Measurements from ENCODE around the gene KLHL42. TPM values are rescaled to one million over a fixed set of nuclear protein-coding genes. Genes with fewer than 3 reads are reported as not detected.

The KLHL42 gene
- total RNA-seq, 2 donors from 2014 or later, result 19.1 to 79.9 TPM

DNA sequence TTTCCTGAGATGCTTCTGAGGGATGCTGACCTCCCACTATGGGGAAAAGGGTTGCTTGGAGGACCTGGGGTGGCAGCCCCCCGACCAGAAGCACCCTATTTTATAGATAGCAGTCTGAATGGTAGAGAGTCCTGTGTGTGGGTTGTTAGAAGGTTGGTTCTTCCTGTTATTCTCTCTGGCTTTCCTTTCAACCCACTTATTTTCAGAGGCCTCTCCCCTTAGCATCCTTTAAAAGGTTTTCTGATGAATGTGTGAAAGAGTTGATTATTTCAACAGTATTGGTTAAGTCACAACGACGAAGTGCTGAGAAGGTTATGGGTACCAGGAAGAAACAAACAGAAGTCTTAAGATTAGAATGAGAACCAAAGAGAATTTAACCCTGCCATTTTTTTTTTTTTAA lies 20.8 kb downstream of the KLHL42 start:
- Histone ChIP-seq H3K27me3 (replicated peaks; ENCODE audit: insufficient read depth) (no peaks in the 10 kb centered on the region), H3K36me3 (peaks cover 0 to 3% of the 10 kb centered on the region in 2 donors), H3K4me1 (replicated peaks) (no peaks in the 10 kb centered on the region), H3K9me3 (no peaks in the 10 kb centered on the region), H3K4me3 (no peak overlapping the region), H3K27ac (no peak overlapping the region)
- intact Hi-C loops (cut with DNase I), result no loop called here
- no peak for DNase-seq (ENCODE audit: low spot score)
- TF ChIP-seq, protein P1, sequence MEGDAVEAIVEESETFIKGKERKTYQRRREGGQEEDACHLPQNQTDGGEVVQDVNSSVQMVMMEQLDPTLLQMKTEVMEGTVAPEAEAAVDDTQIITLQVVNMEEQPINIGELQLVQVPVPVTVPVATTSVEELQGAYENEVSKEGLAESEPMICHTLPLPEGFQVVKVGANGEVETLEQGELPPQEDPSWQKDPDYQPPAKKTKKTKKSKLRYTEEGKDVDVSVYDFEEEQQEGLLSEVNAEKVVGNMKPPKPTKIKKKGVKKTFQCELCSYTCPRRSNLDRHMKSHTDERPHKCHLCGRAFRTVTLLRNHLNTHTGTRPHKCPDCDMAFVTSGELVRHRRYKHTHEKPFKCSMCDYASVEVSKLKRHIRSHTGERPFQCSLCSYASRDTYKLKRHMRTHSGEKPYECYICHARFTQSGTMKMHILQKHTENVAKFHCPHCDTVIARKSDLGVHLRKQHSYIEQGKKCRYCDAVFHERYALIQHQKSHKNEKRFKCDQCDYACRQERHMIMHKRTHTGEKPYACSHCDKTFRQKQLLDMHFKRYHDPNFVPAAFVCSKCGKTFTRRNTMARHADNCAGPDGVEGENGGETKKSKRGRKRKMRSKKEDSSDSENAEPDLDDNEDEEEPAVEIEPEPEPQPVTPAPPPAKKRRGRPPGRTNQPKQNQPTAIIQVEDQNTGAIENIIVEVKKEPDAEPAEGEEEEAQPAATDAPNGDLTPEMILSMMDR (IDR thresholded peaks at IDR 0.05), result no peak
- TF ChIP-seq POLR2A (IDR thresholded peaks at IDR 0.05) (no peak), POLR2AphosphoS5 (IDR thresholded peaks at IDR 0.05) (no peak)
- 91% methylated on average over 3 of the region's 3 CpGs for WGBS

DNA sequence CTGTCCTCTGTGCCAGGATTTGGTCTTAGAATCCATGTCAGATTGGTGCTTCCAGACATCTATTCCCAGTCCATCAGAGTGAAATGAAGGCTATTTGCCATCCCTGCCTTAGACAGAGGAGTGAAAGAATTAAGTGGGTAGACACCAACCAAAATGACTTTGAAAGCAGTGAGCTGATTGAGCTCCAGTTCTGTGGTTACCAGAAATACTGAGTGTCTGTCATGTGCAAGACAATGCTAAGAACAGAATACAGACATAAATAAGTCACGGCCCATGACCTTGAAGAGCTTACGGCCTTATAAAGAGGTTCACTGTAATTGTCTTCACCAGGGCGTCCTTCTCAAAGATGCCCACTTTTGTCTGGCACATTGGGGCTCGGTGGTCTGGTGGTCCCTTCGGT lies 21.6 kb downstream of the KLHL42 start:
- Histone ChIP-seq H3K9me3 (no peaks in the 10 kb centered on the region), H3K36me3 (peaks cover 0 to 3% of the 10 kb centered on the region in 2 donors), H3K4me1 (replicated peaks) (no peaks in the 10 kb centered on the region), H3K27me3 (replicated peaks; ENCODE audit: insufficient read depth) (no peaks in the 10 kb centered on the region), H3K4me3 (no peak overlapping the region), H3K27ac (no peak overlapping the region)
- no peak for TF ChIP-seq POLR2A (IDR thresholded peaks at IDR 0.05)
- no peak for TF ChIP-seq POLR2AphosphoS5 (IDR thresholded peaks at IDR 0.05)
- TF ChIP-seq, protein P1 (IDR thresholded peaks at IDR 0.05), result no peak
- 91% methylated on average over 5 of the region's 5 CpGs for WGBS
- intact Hi-C loops (cut with DNase I), result no loop called here
- DNase-seq (ENCODE audit: low spot score), result no peak

DNA sequence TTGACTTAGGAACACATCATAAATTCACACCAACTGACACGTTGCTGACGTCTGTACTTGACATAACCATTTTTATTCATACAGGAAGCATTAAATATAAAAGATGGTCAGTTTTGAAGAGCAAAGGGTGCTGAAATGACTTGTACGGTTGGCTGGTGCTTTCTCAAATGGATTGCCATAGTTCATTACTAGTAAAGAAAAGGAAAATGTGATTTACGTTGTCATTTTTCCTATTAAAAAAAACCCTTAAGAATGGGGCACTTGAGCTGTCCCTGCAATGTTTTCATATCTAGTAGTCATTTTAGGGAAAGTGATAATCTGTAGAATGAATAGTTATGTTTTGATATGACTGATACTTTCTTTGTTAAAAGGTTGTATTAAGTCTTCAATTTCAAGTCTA lies 22.5 kb downstream of the KLHL42 start:
- TF ChIP-seq, protein P1 (IDR thresholded peaks at IDR 0.05), result no peak
- no peak for TF ChIP-seq POLR2AphosphoS5 (IDR thresholded peaks at IDR 0.05)
- TF ChIP-seq POLR2A (IDR thresholded peaks at IDR 0.05), result no peak
- H3K36me3 ChIP-seq, result peaks cover 0 to 3% of the 10 kb centered on the region in 2 donors
- no peak overlapping the region for H3K4me3 ChIP-seq
- no peak overlapping the region for H3K27ac ChIP-seq
- H3K4me1 ChIP-seq (replicated peaks), result no peaks in the 10 kb centered on the region
- no peaks in the 10 kb centered on the region for H3K27me3 ChIP-seq (replicated peaks; ENCODE audit: insufficient read depth)
- no peaks in the 10 kb centered on the region for H3K9me3 ChIP-seq
- WGBS, result 51% methylated on average over 4 of the region's 4 CpGs
- no peak for DNase-seq (ENCODE audit: low spot score)
- intact Hi-C loops (cut with DNase I), result no loop called here

DNA sequence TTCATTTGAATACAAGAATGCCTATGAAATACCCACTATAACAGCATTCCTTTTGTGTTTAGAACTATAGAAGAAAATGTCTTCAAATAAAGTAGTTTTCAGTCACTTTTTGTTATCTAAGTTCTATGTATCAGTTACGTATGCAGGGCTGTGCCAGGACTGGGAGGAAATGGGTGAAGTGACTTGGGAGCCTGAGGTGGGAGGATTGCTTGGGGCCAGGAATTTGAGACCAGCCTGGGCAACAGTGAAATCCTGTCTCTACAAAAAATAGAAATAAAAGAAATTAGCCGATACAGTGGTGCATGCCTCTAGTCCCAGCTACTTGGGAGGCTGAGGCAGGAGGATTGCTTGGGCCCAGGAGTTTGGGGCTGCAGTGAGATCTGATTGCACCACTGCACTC lies 22.9 kb downstream of the KLHL42 start:
- 72% methylated on average over 2 of the region's 2 CpGs for WGBS
- DNase-seq (ENCODE audit: low spot score), result no peak
- intact Hi-C loops (cut with DNase I), result no loop called here
- TF ChIP-seq, protein P1 (IDR thresholded peaks at IDR 0.05), result no peak
- TF ChIP-seq POLR2AphosphoS5 (IDR thresholded peaks at IDR 0.05), result no peak
- no peak for TF ChIP-seq POLR2A (IDR thresholded peaks at IDR 0.05)
- H3K9me3 ChIP-seq, result no peaks in the 10 kb centered on the region
- no peaks in the 10 kb centered on the region for H3K4me1 ChIP-seq (replicated peaks)
- H3K36me3 ChIP-seq, result peaks cover 0 to under 1% of the 10 kb centered on the region in 2 donors
- no peaks in the 10 kb centered on the region for H3K27me3 ChIP-seq (replicated peaks; ENCODE audit: insufficient read depth)
- H3K4me3 ChIP-seq, result no peak overlapping the region
- no peak overlapping the region for H3K27ac ChIP-seq

DNA sequence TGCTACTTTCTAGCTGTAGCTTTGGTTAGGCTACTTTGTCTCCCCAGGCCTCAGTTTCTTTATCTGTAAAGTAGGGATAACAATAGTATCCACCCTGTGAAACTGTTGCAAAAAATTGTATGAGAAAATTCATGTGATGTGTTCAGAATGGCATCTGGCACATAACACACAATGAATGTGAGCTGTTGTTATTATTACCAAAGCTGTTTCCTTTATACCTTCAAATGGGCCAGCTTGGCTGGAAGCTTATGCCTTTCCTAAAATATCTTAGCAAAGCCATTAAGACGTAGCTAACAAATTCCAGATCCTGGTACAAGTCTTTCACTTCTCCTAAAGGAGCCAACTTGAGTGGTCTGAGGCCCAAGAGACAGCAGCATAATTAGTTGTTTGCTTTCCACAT lies 25.2 kb downstream of the KLHL42 start:
- Histone ChIP-seq H3K4me3 (no peak overlapping the region), H3K27ac (no peak overlapping the region), H3K9me3 (no peaks in the 10 kb centered on the region), H3K27me3 (replicated peaks; ENCODE audit: insufficient read depth) (no peaks in the 10 kb centered on the region), H3K36me3 (no peaks in the 10 kb centered on the region), H3K4me1 (replicated peaks) (no peaks in the 10 kb centered on the region)
- DNase-seq (ENCODE audit: low spot score), result no peak
- 0% methylated on average over 1 of the region's 1 CpG for WGBS
- intact Hi-C loops (cut with DNase I), result no loop called here
- TF ChIP-seq POLR2A (IDR thresholded peaks at IDR 0.05) (no peak), POLR2AphosphoS5 (IDR thresholded peaks at IDR 0.05) (no peak)
- TF ChIP-seq, protein P1 (IDR thresholded peaks at IDR 0.05), result no peak
